ENCODE measurements around the gene NDUFS8.
A peak's percentile ranks its signal among the peaks of the same experiment; 100 is the strongest.

Gene NDUFS8

DNA sequence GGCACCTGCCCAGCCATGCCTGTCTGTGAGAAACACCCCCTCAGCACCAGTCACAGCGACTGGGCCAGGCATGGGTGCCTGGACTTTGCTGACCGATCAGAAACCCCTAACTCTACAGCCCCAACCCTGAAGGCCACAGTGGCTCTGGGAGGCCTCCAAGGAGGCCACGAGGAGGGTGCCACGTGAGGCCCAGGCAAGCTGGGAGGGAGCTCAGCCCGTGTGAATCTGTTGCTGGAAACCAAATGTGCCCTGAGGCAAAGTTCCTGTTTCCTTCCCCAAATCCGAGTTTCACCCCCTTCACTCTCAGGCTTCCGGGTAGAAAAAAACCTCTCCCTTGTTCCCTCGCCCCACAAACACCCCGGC, 27.9 kb upstream of the NDUFS8 start:
- TF ChIP-seq CTCF (IDR thresholded peaks at IDR 0.05; ENCODE audit: low read depth, low read length, missing control alignments): no peak
- DNase-seq (ENCODE audit: low read depth): no peak
- H3K4me3 ChIP-seq (ENCODE audit: low read depth, low read length): no peak overlapping the region
- in situ Hi-C loops (cut with HindIII; ENCODE audit: low sequenced_read_pairs): no loop called here

- no peak for DNase-seq (ENCODE audit: low read depth)
- peak overlapping the region; percentile 51 for H3K4me3 ChIP-seq (ENCODE audit: low read depth, low read length)
- in situ Hi-C loops (cut with HindIII; ENCODE audit: low sequenced_read_pairs): no loop called here
- no peak for TF ChIP-seq CTCF (IDR thresholded peaks at IDR 0.05; ENCODE audit: low read depth, low read length, missing control alignments)
These were observed 27.3 kb upstream of the NDUFS8 start for GRCh38 chr11:68002938-68003845.

GRCh38 chr11:68003846-68004550, 26.5 kb upstream of the NDUFS8 start, which contains the start of gene UNC93B1:
UNC93B1 (minus strand) TSS chr11:68004097; CDS start chr11:68004043, 54 bp downstream.
- peak within 1 kb of the TSS; percentile 51 for H3K4me3 ChIP-seq (ENCODE audit: low read depth, low read length)
- no peak for TF ChIP-seq CTCF (IDR thresholded peaks at IDR 0.05; ENCODE audit: low read depth, low read length, missing control alignments)
- in situ Hi-C loops (cut with HindIII; ENCODE audit: low sequenced_read_pairs): no loop called here
- no peak for DNase-seq (ENCODE audit: low read depth)

DNA sequence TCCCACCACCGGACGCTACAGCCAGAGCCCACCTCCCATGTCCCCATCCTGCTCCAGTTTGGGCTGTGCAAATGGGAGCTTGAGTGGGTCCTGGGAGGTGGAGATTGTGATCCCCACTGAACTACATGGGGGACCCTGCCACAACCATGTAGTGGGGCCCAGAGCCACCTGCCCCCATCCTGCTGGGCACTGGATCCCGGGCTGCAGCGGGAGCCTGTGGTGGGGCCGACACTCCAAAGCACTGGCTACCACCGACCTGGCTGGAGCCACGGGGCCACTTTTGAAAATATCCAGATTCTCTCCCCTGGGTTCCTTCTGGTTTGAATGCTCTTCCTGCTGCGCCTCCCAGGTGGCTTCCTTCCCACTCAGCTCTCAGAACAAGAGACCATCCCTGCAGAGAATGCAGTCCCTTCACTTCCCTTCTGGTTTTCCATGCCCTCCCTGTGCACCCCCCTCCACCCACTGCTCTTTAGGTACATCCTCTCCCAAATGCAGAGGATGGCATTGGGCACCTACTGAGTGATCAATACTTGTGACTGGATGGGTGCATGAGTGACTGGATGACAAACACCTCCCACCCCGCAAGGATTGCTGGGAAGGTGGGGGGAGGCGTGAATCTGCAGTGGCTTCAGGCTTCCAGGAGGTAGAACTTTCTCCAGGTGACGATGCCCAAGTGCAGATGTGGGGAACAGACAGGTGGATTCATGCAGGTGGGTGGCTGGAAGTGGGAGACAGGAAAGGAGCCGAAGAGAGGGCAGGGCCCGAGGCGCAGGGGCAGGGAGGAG, 25.7 kb upstream of the NDUFS8 start:
- H3K4me3 ChIP-seq (ENCODE audit: low read depth, low read length): peak overlapping the region; percentile 51
- in situ Hi-C loops (cut with HindIII; ENCODE audit: low sequenced_read_pairs): no loop called here
- TF ChIP-seq CTCF (IDR thresholded peaks at IDR 0.05; ENCODE audit: low read depth, low read length, missing control alignments): no peak

DNA sequence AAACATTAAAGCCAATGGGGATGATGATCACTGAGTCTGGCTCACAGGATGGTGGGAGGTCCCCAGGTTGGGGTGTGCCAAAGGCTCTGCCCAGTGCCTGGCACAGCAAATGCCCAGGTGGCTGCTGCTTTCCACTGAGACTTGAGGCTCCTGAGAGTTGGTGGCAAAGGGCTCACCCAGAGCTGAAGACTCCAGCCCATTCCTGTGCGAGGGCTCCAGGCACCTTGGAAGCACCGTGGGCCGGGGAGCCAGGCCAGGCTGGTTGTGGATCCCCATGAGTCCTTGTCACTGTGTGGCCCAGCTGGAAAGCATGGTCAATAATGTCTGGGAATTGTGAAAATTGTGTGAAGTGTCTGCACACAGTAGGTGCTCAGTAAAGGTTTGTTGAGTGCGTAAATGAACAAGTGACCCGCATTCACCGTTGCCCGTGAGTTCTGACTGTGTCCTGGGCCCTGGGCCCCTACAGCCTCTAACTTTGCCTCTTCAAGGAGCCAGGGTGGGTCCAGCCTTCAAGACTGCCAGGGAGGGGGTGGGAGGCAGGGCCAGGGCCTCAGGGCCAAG, 23.8 kb upstream of the NDUFS8 start:
- no peak overlapping the region for H3K4me3 ChIP-seq (ENCODE audit: low read depth, low read length)
- DNase-seq (ENCODE audit: low read depth): no peak
- in situ Hi-C loops (cut with HindIII; ENCODE audit: low sequenced_read_pairs): no loop called here
- no peak for TF ChIP-seq CTCF (IDR thresholded peaks at IDR 0.05; ENCODE audit: low read depth, low read length, missing control alignments)

More for the DNA sequence above, 25.7 kb upstream of the NDUFS8 start:
- no peak for DNase-seq (ENCODE audit: low read depth)

Measured in astrocyte of the cerebellum (primary cell).